DMS53 treated with DMSO at 0.1 percent for 48 hours (cell line): ENCODE results near the gene TMBIM4.
A peak's percentile ranks its signal among the peaks of the same experiment; 100 is the strongest.

ENCODE experiments used
- DNase-seq: peaks from one replicate; lab custom pipeline; 2025; ENCODE audit not compliant: unreplicated experiment; lab: John Stamatoyannopoulos, UW

Gene TMBIM4

GRCh38 chr12:66142826-66143225, 27.0 kb downstream of the TMBIM4 start:
- no peak for DNase-seq

- no peak for DNase-seq
These were observed 28.5 kb downstream of the TMBIM4 start for GRCh38 chr12:66141299-66141698.

- DNase-seq: no peak
These were observed 29.1 kb downstream of the TMBIM4 start for GRCh38 chr12:66140731-66141130.

- DNase-seq: no peak
These were observed 30.5 kb downstream of the TMBIM4 start for GRCh38 chr12:66139328-66139727.

- DNase-seq: no peak
These were observed 31.9 kb downstream of the TMBIM4 start for GRCh38 chr12:66137937-66138336.

- DNase-seq: no peak
These were observed 37.4 kb downstream of the TMBIM4 start for GRCh38 chr12:66132408-66132807.

- no peak for DNase-seq
These were observed 38.6 kb downstream of the TMBIM4 start for GRCh38 chr12:66131067-66131688.

- DNase-seq: peak; percentile 88
These were observed 39.3 kb downstream of the TMBIM4 start, which contains the start of gene LLPH for GRCh38 chr12:66130267-66131066. Gene LLPH (minus strand): TSS chr12:66130750. CDS start chr12:66129106, 1,644 bp downstream.

GRCh38 chr12:66129934-66130266, 39.9 kb downstream of the TMBIM4 start:
- DNase-seq: peak; percentile 22

- DNase-seq: no peak
These were observed 42.1 kb downstream of the TMBIM4 start for GRCh38 chr12:66127650-66128049.

GRCh38 chr12:66120477-66120876, 49.3 kb downstream of the TMBIM4 start:
- DNase-seq: no peak

GRCh38 chr12:66119870-66120241, 49.9 kb downstream of the TMBIM4 start:
- no peak for DNase-seq

- DNase-seq: no peak
These were observed 50.4 kb downstream of the TMBIM4 start for GRCh38 chr12:66119229-66119869.

GRCh38 chr12:66118240-66118891, 51.4 kb downstream of the TMBIM4 start:
- DNase-seq: no peak

- no peak for DNase-seq
These were observed 52.6 kb downstream of the TMBIM4 start for GRCh38 chr12:66117242-66117641.

- DNase-seq: no peak
These were observed 54.7 kb downstream of the TMBIM4 start for GRCh38 chr12:66115071-66115600.

GRCh38 chr12:66113471-66113870, 56.3 kb downstream of the TMBIM4 start:
- DNase-seq: no peak

- DNase-seq: no peak
These were observed 58.2 kb downstream of the TMBIM4 start for GRCh38 chr12:66111605-66112004.

- no peak for DNase-seq
These were observed 60.7 kb downstream of the TMBIM4 start for GRCh38 chr12:66109056-66109455.

- no peak for DNase-seq
These were observed 61.4 kb downstream of the TMBIM4 start for GRCh38 chr12:66108386-66108785.

GRCh38 chr12:66107451-66107915, 62.3 kb downstream of the TMBIM4 start:
- DNase-seq: peak; percentile 89
